ENCODE data around the gene ZNF827.

The ZNF827 gene

DNA sequence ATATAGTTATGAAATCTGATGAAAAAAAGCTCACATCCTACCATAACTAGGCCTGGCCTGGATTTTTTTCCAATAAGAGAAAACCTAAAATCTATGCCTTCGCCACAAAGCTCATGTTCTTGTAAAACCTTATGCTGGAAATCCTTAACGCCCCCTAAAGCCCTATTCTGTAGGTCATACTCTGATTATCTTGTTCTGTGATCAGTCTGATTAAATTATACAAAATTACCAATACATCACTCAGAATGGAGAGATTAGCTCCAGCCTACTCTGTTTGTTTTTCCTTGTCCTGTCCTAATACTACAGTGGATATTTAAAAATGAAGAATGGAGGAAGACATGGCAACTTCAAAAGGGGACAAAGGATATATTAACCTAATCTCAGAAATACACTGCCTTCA is 7.2 kb downstream of the ZNF827 start:
- Histone ChIP-seq H3K4me3 (replicated peaks; ENCODE audit: low read depth, low read length) (no peak overlapping the region), H3K27me3 (replicated peaks; ENCODE audit: control insufficient read depth, insufficient read depth, low read length) (no peaks in the 10 kb centered on the region), H3K36me3 (ENCODE audit: control insufficient read depth, insufficient read depth, low read length) (peaks cover 1% of the 10 kb centered on the region; the same call in 1 of the 2 replicates)
- no peak for DNase-seq (ENCODE audit: extremely low read depth, insufficient read length)
- TF ChIP-seq, protein P1, sequence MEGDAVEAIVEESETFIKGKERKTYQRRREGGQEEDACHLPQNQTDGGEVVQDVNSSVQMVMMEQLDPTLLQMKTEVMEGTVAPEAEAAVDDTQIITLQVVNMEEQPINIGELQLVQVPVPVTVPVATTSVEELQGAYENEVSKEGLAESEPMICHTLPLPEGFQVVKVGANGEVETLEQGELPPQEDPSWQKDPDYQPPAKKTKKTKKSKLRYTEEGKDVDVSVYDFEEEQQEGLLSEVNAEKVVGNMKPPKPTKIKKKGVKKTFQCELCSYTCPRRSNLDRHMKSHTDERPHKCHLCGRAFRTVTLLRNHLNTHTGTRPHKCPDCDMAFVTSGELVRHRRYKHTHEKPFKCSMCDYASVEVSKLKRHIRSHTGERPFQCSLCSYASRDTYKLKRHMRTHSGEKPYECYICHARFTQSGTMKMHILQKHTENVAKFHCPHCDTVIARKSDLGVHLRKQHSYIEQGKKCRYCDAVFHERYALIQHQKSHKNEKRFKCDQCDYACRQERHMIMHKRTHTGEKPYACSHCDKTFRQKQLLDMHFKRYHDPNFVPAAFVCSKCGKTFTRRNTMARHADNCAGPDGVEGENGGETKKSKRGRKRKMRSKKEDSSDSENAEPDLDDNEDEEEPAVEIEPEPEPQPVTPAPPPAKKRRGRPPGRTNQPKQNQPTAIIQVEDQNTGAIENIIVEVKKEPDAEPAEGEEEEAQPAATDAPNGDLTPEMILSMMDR (IDR thresholded peaks at IDR 0.05; ENCODE audit: insufficient read depth, low read length, poor library complexity, severe bottlenecking) = no peak

GRCh38 chr4:145930592-145930991 is 8.0 kb downstream of the ZNF827 start:
- DNase-seq (ENCODE audit: extremely low read depth, insufficient read length) = no peak
- TF ChIP-seq, protein P1 (IDR thresholded peaks at IDR 0.05; ENCODE audit: insufficient read depth, low read length, poor library complexity, severe bottlenecking) = no peak
- H3K27me3 ChIP-seq (replicated peaks; ENCODE audit: control insufficient read depth, insufficient read depth, low read length) = no peaks in the 10 kb centered on the region
- peaks cover 1% of the 10 kb centered on the region; the same call in 1 of the 2 replicates for H3K36me3 ChIP-seq (ENCODE audit: control insufficient read depth, insufficient read depth, low read length)
- no peak overlapping the region for H3K4me3 ChIP-seq (replicated peaks; ENCODE audit: low read depth, low read length)

DNA sequence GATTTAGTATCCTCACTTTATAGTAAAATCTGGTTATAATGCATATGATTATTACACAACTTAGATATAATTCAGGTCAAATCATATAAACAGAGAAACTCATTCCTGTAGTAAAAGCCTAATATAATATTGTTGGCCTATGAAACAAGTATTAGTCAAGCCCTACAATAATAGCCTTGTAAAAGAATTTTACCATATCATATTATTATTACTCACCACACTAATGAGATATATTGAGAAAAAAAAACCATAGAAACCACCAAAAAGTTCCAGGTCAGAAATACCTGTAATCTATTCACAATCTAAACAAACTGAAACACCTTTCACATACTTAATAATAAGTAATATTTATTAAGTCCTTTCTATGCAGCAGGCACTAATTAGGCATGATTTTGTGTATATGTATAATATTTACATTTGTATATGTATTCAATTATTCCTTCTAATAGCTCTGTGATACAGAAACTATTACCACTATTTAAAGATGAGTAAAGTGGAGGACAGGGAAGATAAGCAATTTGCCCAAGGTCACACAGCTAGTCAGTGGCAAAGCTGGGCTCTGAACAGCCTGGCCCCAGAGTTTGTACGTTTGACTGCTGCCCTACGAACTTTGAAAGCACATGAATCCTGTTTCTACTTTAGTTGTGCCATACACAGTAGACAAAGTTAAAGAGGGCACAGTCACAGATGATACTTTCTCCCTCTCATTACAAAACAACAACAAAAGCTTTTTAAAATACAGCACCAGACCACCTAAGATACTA is 9.0 kb downstream of the ZNF827 start:
- H3K4me3 ChIP-seq (replicated peaks; ENCODE audit: low read depth, low read length) = no peak overlapping the region
- no peaks in the 10 kb centered on the region for H3K27me3 ChIP-seq (replicated peaks; ENCODE audit: control insufficient read depth, insufficient read depth, low read length)
- no peak for DNase-seq (ENCODE audit: extremely low read depth, insufficient read length)
- H3K36me3 ChIP-seq (ENCODE audit: control insufficient read depth, insufficient read depth, low read length) = peaks cover 1% of the 10 kb centered on the region; the same call in 1 of the 2 replicates
- TF ChIP-seq, protein P1 (IDR thresholded peaks at IDR 0.05; ENCODE audit: insufficient read depth, low read length, poor library complexity, severe bottlenecking) = no peak

GRCh38 chr4:145928748-145929147 is 9.9 kb downstream of the ZNF827 start:
- no peak overlapping the region for H3K4me3 ChIP-seq (replicated peaks; ENCODE audit: low read depth, low read length)
- no peaks in the 10 kb centered on the region for H3K27me3 ChIP-seq (replicated peaks; ENCODE audit: control insufficient read depth, insufficient read depth, low read length)
- TF ChIP-seq, protein P1 (IDR thresholded peaks at IDR 0.05; ENCODE audit: insufficient read depth, low read length, poor library complexity, severe bottlenecking) = no peak
- DNase-seq (ENCODE audit: extremely low read depth, insufficient read length) = no peak
- peaks cover 3% of the 10 kb centered on the region for H3K36me3 ChIP-seq (ENCODE audit: control insufficient read depth, insufficient read depth, low read length)

DNA sequence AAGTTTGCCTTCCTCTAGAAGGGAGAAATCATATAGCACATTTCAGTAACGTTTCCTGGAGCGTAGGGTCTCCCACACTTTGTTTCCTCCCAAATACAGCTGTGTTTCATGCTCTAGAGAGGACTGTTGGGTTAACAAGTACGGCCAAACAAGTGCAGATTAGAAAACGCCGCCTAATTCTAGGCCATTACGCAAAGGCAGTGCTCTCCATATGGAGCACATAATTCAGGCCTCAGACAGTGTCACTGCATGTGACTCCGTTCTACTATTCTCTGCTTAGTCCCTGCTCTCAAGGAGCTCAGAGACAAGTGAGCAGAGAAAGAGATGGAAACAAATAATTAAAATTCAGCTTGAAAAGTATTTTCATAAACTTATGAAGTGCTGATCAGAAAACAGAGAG is 11.6 kb downstream of the ZNF827 start:
- no peak for DNase-seq (ENCODE audit: extremely low read depth, insufficient read length)
- Histone ChIP-seq H3K4me3 (replicated peaks; ENCODE audit: low read depth, low read length) (no peak overlapping the region), H3K36me3 (ENCODE audit: control insufficient read depth, insufficient read depth, low read length) (peaks cover 3% of the 10 kb centered on the region), H3K27me3 (replicated peaks; ENCODE audit: control insufficient read depth, insufficient read depth, low read length) (no peaks in the 10 kb centered on the region)
- TF ChIP-seq, protein P1 (IDR thresholded peaks at IDR 0.05; ENCODE audit: insufficient read depth, low read length, poor library complexity, severe bottlenecking) = no peak

Data from GM06990 (cell line).